Measurements from ENCODE around the gene FCHSD2.

FCHSD2 gene

DNA sequence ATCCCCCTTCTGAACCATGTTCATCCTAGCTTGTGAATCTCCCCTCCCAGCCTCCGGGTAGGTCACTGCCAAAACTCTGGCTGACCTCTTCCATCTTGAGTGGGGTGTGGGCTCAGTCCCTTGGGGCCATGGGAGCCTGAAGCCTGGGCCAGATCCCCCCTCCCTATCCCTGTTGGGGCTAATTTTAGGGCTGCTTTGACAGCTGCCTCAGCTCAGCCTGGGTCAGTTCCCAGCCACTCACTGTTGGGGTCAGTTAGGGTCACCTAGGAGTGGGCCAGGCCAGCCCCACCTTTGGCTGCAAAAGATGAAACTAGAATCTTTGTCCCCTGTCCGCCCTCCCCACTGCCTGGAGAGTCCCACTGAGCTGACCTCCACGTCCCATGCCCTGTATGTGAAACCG lies 46.2 kb upstream of the FCHSD2 start:
- TF ChIP-seq, protein P1, sequence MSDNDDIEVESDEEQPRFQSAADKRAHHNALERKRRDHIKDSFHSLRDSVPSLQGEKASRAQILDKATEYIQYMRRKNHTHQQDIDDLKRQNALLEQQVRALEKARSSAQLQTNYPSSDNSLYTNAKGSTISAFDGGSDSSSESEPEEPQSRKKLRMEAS (IDR thresholded peaks at IDR 0.05; ENCODE audit: low read depth, low read length), result no peak
- TF ChIP-seq POLR2A (IDR thresholded peaks at IDR 0.05; ENCODE audit: extremely low read depth, insufficient read length), result no peak
- TF ChIP-seq, protein P2, sequence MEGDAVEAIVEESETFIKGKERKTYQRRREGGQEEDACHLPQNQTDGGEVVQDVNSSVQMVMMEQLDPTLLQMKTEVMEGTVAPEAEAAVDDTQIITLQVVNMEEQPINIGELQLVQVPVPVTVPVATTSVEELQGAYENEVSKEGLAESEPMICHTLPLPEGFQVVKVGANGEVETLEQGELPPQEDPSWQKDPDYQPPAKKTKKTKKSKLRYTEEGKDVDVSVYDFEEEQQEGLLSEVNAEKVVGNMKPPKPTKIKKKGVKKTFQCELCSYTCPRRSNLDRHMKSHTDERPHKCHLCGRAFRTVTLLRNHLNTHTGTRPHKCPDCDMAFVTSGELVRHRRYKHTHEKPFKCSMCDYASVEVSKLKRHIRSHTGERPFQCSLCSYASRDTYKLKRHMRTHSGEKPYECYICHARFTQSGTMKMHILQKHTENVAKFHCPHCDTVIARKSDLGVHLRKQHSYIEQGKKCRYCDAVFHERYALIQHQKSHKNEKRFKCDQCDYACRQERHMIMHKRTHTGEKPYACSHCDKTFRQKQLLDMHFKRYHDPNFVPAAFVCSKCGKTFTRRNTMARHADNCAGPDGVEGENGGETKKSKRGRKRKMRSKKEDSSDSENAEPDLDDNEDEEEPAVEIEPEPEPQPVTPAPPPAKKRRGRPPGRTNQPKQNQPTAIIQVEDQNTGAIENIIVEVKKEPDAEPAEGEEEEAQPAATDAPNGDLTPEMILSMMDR (IDR thresholded peaks at IDR 0.05; ENCODE audit: low read depth, low read length), result no peak
- no peak for TF ChIP-seq MYC (IDR thresholded peaks at IDR 0.05; ENCODE audit: low read depth, low read length)
- no peak overlapping the region for H3K4me3 ChIP-seq (ENCODE audit: low read depth, low read length)
- DNase-seq (ENCODE audit: low read depth), result no peak

DNA sequence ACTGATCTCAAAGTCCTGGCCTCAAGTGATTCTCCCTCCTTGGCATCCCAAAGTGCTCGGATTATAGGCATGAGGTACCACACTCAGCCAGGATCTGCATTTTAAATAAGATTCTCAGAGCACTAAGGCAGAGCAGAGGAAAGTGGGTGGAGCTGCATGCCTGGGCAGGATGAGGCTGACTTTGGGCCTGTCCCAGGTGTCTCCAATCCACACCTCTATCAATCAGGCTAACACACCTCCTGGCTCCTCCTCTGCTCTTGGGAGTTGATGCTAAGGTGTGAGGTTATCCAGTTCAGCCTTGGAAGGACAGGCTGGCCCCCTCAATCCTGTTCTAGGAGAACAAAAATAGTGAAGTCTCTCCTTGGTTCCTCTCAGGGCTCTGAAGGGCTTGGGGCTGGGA lies 45.7 kb upstream of the FCHSD2 start:
- no peak for DNase-seq (ENCODE audit: low read depth)
- peak overlapping the region; percentile 12 for H3K4me3 ChIP-seq (ENCODE audit: low read depth, low read length)
- TF ChIP-seq, protein P2 (IDR thresholded peaks at IDR 0.05; ENCODE audit: low read depth, low read length), result no peak
- no peak for TF ChIP-seq MYC (IDR thresholded peaks at IDR 0.05; ENCODE audit: low read depth, low read length)
- TF ChIP-seq, protein P1 (IDR thresholded peaks at IDR 0.05; ENCODE audit: low read depth, low read length), result no peak

DNA sequence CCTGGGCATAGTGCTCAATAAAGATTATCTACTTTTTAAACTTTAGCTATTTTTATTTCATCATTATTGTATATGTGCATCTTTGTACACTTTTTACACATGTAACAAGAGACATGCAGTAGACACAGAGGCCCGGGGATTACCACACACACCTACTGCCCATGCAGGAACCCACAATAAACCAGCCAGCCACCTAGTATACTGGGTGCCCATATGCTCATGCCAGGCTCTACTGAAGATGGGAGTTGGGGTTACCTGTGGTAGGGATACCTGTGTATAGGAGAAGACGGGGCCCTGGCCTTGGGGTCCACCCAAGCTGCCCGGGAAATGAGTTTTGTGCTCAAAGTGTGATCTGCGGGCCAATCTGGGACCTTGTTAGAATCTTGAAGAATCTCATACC lies 44.8 kb upstream of the FCHSD2 start:
- TF ChIP-seq, protein P2 (IDR thresholded peaks at IDR 0.05; ENCODE audit: low read depth, low read length), result no peak
- TF ChIP-seq, protein P1 (IDR thresholded peaks at IDR 0.05; ENCODE audit: low read depth, low read length), result no peak
- no peak for DNase-seq (ENCODE audit: low read depth)
- H3K4me3 ChIP-seq (ENCODE audit: low read depth, low read length), result peak overlapping the region; percentile 73

DNA sequence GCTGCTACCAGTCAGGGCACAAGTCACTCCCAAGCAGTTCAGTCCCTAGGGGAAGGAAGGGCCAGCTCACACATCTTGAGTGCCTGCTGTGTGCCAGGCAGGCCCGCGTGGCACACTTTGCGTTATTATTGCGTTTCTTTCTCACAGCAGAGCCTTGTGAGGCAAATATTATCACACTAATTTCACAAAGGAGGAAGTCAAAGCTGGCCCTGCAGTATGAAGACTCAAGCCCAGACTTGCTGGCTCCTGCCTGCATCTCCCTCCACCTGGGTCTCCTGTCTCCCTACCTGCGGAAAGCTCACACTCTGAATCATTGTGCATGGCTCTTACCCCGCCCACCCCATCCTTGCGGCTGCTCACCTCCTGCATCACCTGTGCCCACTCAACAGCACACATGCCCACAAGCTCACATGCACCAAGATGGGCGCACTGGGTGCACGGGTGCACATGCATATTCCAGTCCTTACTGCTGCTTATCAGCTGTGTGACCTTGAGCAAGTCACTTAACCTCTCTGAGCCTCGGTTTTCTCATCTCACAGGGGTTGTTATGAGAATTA lies 44.3 kb upstream of the FCHSD2 start:
- TF ChIP-seq, protein P1 (IDR thresholded peaks at IDR 0.05; ENCODE audit: low read depth, low read length), result peak; percentile 52; the same call in 1 of the 2 replicates
- no peak for TF ChIP-seq POLR2A (IDR thresholded peaks at IDR 0.05; ENCODE audit: extremely low read depth, insufficient read length)
- 0 out of 2 replicates have a peak, but pooled peaks have one; percentile 24 for TF ChIP-seq MYC (IDR thresholded peaks at IDR 0.05; ENCODE audit: low read depth, low read length)
- DNase-seq (ENCODE audit: low read depth), result peak; percentile 80
- peak overlapping the region; percentile 73 for H3K4me3 ChIP-seq (ENCODE audit: low read depth, low read length)

DNA sequence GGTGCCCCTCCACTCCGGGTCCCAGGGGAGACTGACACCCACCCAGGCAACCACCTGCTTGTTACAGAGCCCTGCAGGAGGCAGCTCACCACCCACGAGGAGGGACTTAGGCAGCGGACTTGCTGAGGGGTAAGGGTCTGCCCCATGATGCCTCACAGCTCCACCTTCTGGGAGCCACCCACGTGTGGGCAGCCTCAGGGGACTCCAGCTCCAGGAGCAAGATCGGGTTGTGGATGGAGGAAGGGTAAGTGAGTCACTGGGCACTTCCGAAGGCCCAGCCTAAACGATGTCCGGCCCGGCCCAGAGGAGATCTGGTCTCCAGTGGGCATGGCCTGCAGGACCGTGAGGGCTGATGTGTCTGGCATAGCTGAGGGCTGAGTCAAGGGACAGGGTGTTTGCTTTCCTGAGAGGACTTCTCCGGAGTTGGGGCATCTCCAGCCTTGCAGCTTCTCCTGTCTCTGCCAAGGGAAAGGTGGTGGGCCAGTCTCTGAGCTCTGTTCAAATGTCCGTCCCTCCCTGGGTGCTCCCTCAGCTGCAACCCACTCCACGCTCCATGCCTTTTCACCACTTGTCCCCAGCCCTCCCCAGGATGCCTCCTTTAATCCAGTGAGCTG lies 43.7 kb upstream of the FCHSD2 start:
- H3K4me3 ChIP-seq (ENCODE audit: low read depth, low read length), result peak overlapping the region; percentile 73
- DNase-seq (ENCODE audit: low read depth), result peak; percentile 87
- peak; percentile 32 for TF ChIP-seq POLR2A (IDR thresholded peaks at IDR 0.05; ENCODE audit: extremely low read depth, insufficient read length)
- TF ChIP-seq, protein P2 (IDR thresholded peaks at IDR 0.05; ENCODE audit: low read depth, low read length), result no peak
- TF ChIP-seq, protein P1 (IDR thresholded peaks at IDR 0.05; ENCODE audit: low read depth, low read length), result peak; percentile 89
- peak; percentile 84 for TF ChIP-seq MYC (IDR thresholded peaks at IDR 0.05; ENCODE audit: low read depth, low read length)

DNA sequence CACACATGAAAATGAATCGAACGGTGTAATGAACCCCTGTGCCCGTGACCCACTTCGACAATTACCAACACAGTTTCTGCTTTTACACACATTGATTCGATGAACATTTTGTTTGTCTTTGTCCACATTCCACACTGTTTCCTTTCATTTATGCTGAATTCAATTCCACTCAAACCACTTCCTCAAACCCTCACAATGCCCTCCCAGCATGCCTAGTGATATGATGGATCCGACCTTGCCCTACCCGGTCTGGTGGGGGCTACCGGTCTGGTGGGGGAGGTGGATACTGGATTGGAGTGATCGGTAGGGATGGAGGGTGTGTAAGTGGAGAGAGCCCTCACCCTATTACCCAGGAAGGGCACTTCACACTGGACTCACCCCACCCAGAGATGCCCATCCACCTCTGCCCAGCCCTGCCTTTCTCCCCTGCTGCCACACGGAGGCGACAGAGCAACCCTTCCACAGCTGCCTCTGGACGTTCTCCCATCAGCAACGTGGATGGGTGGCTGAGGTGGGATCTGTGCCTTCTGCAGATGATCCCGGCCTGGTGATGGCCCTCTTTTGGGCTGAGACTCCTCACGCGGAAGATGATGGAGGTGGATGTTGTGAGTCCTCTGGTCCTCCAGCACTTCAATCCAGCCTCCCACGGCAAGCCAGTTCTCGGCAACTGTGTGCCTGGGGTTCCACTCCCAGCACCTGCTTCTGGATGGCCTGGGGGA lies 43.0 kb upstream of the FCHSD2 start:
- H3K4me3 ChIP-seq (ENCODE audit: low read depth, low read length), result peak overlapping the region; percentile 73
- no peak for TF ChIP-seq POLR2A (IDR thresholded peaks at IDR 0.05; ENCODE audit: extremely low read depth, insufficient read length)
- peak; percentile 6; the same call in 1 of the 2 replicates for TF ChIP-seq MYC (IDR thresholded peaks at IDR 0.05; ENCODE audit: low read depth, low read length)
- TF ChIP-seq, protein P1 (IDR thresholded peaks at IDR 0.05; ENCODE audit: low read depth, low read length), result peak; percentile 0; the same call in 1 of the 2 replicates
- TF ChIP-seq, protein P2 (IDR thresholded peaks at IDR 0.05; ENCODE audit: low read depth, low read length), result peak; percentile 99
- peak; percentile 93 for DNase-seq (ENCODE audit: low read depth)

All from NB4 (cell line).